SU-DHL-6 (cell line): ENCODE measurements around the gene LSM14B.

ENCODE experiments used
- H2AFZ ChIP-seq: fragments of 200-600 bp; sonication (generic); 2 replicates; pipeline ENCODE4 v1.6.1; 2014; ENCODE audit warnings: low read depth, mild to moderate bottlenecking, moderate library complexity, mixed read lengths, antibody characterized with exemption, low read length; ENCODE audit not compliant: severe bottlenecking
- H3F3A ChIP-seq: fragments of 200-600 bp; shearing (Covaris generic); 2 replicates; pipeline ENCODE4 v1.6.0; 2016; ENCODE audit warnings: antibody characterized with exemption, mild to moderate bottlenecking; ENCODE audit not compliant: insufficient read depth
- H3K27ac ChIP-seq: fragments of 200-600 bp; sonication (generic); 2 replicates; pipeline ENCODE4 v1.5.1; 2016; ENCODE audit warnings: low read depth, mild to moderate bottlenecking, low read length, moderate library complexity, mixed read lengths
- H3K27me3 ChIP-seq: fragments of 200-600 bp; sonication (generic), shearing (Covaris generic); 2 replicates; pipeline ENCODE4 v1.6.0; 2014; ENCODE audit warnings: mild to moderate bottlenecking, low read length
- H3K36me3 ChIP-seq: fragments of 200-600 bp; sonication (generic); 2 replicates; pipeline ENCODE4 v1.6.1; 2014; ENCODE audit warnings: mild to moderate bottlenecking, low read length, mixed read lengths
- H3K4me2 ChIP-seq: fragments of 300-600, 200-600 bp; shearing (Covaris generic), sonication (generic); 2 replicates; pipeline ENCODE4 v1.6.0; 2014; ENCODE audit warnings: low read length, low read depth, mild to moderate bottlenecking; ENCODE audit not compliant: poor library complexity, severe bottlenecking
- H3K4me3 ChIP-seq: fragments of 200-600 bp; sonication (generic); 2 replicates; pipeline ENCODE4 v1.5.1; 2014; ENCODE audit warnings: antibody characterized with exemption, low read length, mild to moderate bottlenecking, mixed read lengths; ENCODE audit not compliant: insufficient read depth, poor library complexity, severe bottlenecking
- H3K79me2 ChIP-seq: fragments of 200-600 bp; sonication (generic); 2 replicates; pipeline ENCODE4 v1.6.1; 2014; ENCODE audit warnings: mild to moderate bottlenecking, low read length, moderate library complexity; ENCODE audit not compliant: insufficient read depth
- H3K9ac ChIP-seq: fragments of 200-600 bp; sonication (generic); 2 replicates; pipeline ENCODE4 v1.7.0; 2014; ENCODE audit warnings: mild to moderate bottlenecking, low read length
- H3K9me2 ChIP-seq: fragments of 200-600 bp; sonication (generic); replicated peaks from 2 replicates; pipeline ENCODE4 v1.6.1; 2014; ENCODE audit warnings: low read length; ENCODE audit not compliant: insufficient read depth
- H3K9me3 ChIP-seq: fragments of 200-600 bp; sonication (generic); 2 replicates; pipeline ENCODE4 v1.6.1; 2014; ENCODE audit warnings: low read length, mixed read lengths; ENCODE audit not compliant: insufficient read depth
- H4K20me1 ChIP-seq: fragments of 200-600 bp; sonication (generic); 2 replicates; pipeline ENCODE4 v1.6.1; 2014; ENCODE audit warnings: low read depth, mild to moderate bottlenecking, antibody characterized with exemption, low read length, moderate library complexity, mixed read lengths
- CTCF ChIP-seq: fragments of 200-600 bp; sonication (generic); IDR thresholded peaks from one replicate; pipeline ENCODE4 v1.5.1; 2017; ENCODE audit warnings: antibody characterized with exemption, mild to moderate bottlenecking, low read length, moderate library complexity; ENCODE audit not compliant: insufficient read depth, poor library complexity, severe bottlenecking
- EZH2phosphoT487 ChIP-seq: fragments of 200-600 bp; sonication (generic), shearing (Covaris generic); conservative IDR thresholded peaks from 2 replicates; pipeline ENCODE4 v1.6.1; 2018; ENCODE audit warnings: mild to moderate bottlenecking, antibody characterized with exemption, low read length, moderate library complexity, mixed read lengths

LSM14B gene

GRCh38 chr20:62164879-62165761, 42.8 kb downstream of the LSM14B start:
- Histone ChIP-seq H2AFZ (no peak overlapping the region), H3K9ac (no peak overlapping the region), H3K36me3 (no peaks in the 10 kb centered on the region), H3K4me2 (no peak overlapping the region), H3K9me2 (no peaks in the 10 kb centered on the region), H3K79me2 (no peaks in the 10 kb centered on the region), H3F3A (no peaks in the 10 kb centered on the region), H3K4me3 (no peak overlapping the region), H3K27me3 (no peaks in the 10 kb centered on the region), H3K27ac (no peak overlapping the region), H3K9me3 (no peaks in the 10 kb centered on the region), H4K20me1 (no peaks in the 10 kb centered on the region)
- TF ChIP-seq CTCF (no peak), EZH2phosphoT487 (no peak)

- Histone ChIP-seq H3K36me3 (no peaks in the 10 kb centered on the region), H3K4me2 (no peak overlapping the region), H3K79me2 (no peaks in the 10 kb centered on the region), H3F3A (no peaks in the 10 kb centered on the region), H3K9me3 (no peaks in the 10 kb centered on the region), H3K4me3 (no peak overlapping the region), H3K9ac (no peak overlapping the region), H3K27me3 (no peaks in the 10 kb centered on the region), H2AFZ (no peak overlapping the region), H3K9me2 (no peaks in the 10 kb centered on the region), H3K27ac (no peak overlapping the region), H4K20me1 (no peaks in the 10 kb centered on the region)
- TF ChIP-seq CTCF = no peak
- TF ChIP-seq EZH2phosphoT487 = no peak
Observed at GRCh38 chr20:62165762-62166399, 43.6 kb downstream of the LSM14B start.

DNA sequence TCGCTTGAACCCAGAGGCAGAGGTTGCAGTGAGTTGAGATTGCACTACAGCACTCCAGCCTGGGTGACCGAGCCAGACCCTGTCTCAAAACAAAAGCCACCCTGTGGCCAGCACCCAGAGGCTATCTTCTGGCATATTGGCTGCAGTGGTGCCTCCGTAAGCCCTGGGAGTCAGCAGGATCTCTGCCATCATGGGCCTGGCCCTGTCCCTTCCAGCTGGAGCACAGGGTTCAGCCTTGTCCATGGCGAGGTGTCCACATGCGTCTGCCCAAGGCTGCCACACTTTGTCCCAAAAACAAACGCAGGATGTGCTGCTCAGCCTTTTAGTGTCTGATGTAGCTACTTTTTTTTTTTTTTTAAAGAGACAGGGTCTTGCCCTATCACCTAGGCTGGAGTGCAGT, 45.2 kb downstream of the LSM14B start:
- Histone ChIP-seq H3K79me2 (no peaks in the 10 kb centered on the region), H3K9me3 (no peaks in the 10 kb centered on the region), H3K27ac (no peak overlapping the region), H3F3A (no peaks in the 10 kb centered on the region), H3K4me2 (no peak overlapping the region), H4K20me1 (no peaks in the 10 kb centered on the region), H3K27me3 (no peaks in the 10 kb centered on the region), H2AFZ (no peak overlapping the region), H3K9me2 (no peaks in the 10 kb centered on the region), H3K9ac (no peak overlapping the region), H3K36me3 (no peaks in the 10 kb centered on the region), H3K4me3 (no peak overlapping the region)
- TF ChIP-seq EZH2phosphoT487 = no peak
- TF ChIP-seq CTCF = no peak
